Right hindlimb (tissue), 1 donor: ENCODE measurements around the gene FKBP5.
A peak's percentile ranks its signal among the peaks of the same experiment; 100 is the strongest.
"Not testable (repeated sequence)": the region's sequence is repeated elsewhere in the genome, so short reads cannot be mapped to it uniquely, and the experiment has no call there.

Source experiments
- DNase-seq: peaks from one replicate; pipeline ENCODE4 v3.0.0-alpha.2; 2018

Gene FKBP5

DNA sequence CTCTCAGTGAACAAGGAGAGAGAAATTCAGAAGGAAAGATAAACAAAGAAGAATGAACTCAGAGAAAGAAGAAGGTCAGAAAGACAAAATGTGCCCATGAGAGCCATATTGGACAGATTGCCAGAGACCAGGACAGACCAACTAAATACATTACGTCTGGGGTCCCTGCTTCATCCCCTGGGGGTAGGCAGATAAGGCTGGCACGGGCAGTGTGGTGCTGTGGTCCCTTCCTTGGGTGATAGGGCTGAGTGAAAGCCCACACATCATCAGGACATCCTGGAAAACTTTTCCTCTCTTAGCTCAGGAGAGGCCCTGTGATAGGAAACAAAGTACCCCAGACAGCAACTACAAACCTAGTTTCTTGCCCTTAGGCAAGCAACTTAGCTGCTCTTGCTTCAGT lies 34.9 kb upstream of the FKBP5 start:
- no peak for DNase-seq

DNA sequence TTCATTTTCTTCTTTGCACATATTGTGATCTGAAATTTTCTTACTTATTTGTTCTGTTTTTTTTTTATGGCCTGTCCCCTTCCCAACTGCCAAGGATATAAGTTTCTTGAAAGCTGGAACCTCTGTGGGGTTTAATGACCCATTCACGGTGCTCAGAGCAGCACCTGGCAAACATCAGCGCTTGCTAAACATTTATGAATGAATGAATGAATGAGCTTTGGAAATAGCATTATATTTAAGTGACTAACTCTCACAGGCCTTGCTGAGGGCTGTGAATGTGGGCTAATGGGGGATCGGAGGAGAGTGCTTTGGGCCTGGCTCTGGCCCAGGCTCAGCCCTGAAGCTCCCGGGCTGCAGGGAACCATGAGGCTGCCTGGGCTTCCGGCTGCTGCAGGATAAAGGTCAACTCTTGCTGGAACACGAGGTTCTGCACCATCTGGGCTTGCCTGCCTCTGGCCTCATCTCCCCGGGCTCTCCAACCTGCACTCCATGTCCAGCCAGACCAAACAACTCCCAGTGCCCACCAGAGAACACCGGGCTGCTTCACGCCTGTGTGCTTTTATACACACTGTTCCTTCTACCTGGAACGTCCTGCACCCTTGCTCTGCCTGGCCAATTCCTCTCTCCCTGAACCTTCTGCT lies 33.5 kb upstream of the FKBP5 start:
- no peak for DNase-seq

DNA sequence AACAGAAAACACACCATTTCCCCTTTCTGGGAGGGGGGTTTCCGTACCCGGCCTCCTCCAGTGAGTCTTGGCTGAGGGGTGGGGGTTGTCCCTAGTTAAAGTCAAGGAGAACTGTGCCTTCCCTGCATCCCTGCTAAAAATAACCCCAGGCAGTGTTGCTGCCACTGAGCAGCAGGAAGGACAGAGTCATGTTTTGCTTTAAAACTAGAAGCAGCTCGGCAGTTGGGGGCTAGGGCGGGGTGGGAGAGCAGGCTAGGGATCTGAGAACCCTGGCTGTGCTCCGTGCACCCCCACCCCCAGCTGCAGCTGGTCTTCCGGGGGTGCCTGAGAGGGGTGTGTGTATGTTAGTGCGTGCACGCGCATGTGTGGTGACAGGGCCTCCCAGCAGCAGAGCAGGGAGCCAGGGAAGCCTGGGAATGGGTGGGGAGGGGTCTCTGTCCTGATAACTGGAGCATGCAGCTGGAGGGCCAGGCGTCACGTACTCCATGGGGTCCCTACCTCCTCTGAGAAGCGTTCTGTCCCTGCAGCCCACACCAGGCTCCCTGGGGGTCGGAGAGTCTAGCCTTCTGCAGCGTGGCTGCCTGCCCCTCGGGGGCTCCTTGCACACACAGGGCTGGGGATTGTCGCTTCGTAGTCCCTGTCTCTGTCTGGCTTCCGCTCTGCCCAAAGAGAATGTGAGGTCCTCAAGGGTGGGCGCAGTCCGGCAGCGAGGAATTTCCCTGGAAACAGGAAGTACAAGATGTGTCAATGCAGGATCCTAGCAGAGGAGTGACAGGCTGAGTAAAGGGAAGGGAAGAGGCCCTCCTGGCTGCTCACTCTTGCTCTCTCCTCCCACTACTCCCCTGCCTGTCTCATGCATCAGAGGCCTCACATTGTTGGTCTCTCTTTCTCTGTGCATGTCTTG lies 31.4 kb upstream of the FKBP5 start:
- DNase-seq, result peak; percentile 89

DNA sequence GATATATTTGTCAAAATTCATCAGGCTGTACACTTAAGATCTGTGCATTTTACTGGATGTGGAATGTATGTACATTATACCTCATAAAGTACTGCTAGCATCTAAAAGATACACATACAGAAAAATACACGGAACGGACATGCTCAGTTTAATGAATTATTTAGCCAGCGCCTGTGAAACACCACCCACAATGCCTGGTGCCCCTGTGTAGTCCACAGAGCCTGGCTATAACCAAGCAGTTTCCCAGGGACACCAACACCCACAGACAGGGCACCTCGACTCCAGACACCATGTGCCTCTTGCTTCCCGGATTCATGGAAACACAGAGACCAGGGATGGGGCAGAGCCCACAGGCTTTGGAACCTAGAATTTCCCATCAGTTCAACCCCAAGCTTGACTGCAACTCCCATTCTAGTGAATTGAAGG lies 30.7 kb upstream of the FKBP5 start:
- no peak for DNase-seq

DNA sequence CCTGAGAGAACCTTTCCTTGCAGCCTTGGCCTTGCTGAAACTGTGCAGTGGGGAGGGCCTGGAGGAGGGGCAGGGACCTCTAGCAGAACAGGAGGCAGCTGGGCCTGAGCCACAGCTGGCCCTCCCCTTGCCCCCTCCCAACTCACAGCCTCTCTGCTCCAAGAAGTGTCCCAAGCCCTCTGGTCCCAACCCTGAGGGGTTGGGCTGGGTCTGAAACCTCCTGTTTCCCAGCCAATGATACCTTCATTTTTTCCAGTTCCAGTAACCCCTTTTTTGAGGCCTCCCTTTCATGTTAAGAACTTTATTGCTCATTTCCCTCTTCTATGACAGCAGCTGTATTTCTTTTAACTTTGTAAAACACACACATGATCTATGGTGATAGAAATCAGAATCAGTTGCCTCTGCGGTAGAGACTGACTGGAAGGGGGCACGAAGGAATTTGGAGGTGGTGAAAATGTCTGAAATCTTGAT lies 30.2 kb upstream of the FKBP5 start:
- DNase-seq, result peak; percentile 69

DNA sequence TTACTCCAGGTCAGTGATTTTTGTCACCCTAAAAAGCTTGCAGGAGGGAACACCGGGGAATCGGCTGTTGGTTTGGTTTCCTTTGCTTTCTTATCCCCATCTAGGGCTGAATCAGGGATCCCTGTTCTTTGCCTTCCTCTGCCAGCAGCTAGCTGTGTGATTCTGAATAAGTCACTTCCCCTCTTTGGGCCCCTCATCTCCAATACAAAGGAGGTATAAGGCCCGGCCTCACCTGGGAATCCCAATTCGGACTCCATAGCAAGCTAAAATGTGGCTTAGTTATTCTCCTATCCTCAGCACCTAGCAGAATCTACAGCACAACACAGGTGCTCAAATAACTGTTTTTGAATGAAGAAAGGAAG lies 29.6 kb upstream of the FKBP5 start:
- no peak for DNase-seq

DNA sequence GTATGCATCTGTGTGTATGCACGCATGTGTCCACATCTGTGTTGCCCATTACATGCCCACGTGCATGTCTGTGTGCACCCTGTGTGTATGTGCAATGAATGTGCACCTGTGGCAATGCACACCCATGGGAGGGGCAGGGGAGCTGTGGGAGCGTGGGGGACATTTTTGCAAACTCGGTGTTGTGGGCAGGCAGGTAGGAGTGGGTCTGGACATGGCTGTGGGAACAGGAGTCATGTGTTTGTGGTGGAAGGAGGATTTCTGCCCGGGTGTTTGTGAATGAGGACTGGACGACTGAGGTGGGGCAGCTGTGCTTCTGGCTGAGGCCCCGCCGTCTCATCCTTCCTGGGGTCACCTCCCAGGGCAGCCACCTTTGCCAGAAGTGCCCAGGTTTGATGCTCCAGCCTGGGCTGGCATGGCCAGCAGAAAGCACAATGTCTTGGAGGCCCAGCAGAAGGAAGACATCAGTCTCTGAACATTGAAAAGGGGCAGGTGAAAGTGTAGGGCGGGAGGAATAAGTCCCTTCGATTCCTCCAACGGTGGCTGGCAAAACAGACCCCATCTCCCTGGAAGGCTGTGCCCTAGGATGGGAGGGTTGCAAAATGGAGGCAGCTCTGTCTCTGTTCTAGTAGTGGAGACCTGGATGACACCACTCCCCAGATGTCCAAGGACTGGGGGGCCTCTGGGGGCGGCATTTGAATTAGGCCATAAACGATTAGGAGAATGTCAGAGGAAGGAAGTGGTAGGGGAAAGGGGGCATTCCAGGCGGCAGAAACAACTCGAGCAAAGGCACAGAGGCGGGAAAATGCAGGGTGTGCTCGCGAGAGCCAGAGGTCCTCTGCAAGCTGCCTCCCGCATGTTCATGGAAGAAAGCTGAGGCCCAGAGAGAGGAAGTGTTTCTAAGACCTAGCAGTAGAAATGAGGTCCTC lies 29.0 kb upstream of the FKBP5 start:
- no peak for DNase-seq

DNA sequence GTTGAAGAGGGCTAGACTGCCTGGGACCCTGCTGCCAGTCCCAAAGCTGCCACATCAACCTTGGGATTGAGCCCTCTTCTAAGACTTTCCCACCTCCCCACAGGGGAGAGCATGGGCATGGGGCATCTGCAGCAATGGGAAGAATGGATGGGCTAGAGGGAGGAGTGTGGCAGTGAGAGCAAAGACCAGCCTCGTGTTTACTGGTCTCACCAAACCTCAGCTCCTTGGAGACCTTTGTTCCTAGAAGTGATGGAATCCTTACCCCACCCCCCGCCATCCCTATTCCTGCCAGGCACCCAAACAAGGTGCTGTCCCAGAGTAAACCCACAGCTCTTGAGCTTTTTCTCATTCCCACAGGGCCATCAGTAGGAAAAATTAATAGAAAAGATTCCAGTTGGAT lies 28.1 kb upstream of the FKBP5 start:
- DNase-seq, result no peak

DNA sequence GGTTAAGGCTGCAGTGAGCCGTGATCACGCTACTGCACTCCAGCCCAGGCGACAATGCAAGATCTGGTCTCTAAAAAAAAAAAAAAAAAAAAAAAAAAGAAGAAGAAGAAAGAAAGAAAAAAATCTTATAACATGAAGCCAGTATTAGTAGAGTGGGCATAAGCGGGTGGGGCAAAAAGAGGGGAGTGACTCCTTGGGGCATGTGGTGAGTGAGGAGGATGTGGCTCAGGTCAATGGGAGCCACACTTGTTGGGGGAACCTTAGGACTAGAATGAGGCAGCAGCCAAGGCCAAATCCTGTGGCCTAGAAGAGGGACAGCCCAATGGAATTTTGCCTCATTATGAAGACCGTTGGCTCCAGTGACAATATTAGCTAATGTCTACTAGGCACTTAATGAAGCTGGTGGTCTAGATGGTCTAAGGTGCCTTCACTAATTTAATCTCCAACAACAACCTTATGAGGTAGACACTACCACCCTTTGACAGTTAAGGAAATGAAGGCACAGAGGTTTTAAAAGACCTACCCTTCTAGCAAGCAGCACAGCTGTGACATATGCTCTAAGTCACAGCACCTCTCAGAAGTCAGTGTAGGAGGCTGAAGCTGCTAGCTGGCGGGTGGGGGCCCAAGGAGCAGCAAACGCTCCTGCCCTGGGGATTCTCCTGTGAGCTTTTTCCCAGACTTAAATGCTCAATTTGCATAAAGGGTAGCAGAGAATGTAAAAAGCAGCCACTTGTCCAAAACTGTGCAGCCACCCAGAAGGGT lies 24.5 kb upstream of the FKBP5 start:
- DNase-seq, result no peak

DNA sequence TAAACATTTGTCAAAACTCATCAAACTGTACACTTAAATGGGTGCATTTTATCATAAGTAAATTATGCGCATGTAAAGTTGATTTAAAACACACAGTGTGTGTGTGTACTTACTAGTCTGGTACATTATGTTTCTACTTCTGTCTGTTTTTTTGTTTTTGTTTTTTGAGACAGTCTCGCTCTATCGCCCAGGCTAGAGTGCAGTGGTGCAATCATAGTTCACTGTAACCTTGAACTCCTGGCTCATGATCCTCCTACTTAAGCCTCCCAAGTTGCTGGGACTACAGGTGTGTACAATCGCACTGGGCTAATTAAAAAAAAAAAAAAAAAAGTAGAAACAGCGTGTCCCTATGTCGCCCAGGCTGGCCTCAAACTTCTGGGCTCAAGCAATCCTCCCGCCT lies 23.0 kb upstream of the FKBP5 start:
- no peak for DNase-seq

DNA sequence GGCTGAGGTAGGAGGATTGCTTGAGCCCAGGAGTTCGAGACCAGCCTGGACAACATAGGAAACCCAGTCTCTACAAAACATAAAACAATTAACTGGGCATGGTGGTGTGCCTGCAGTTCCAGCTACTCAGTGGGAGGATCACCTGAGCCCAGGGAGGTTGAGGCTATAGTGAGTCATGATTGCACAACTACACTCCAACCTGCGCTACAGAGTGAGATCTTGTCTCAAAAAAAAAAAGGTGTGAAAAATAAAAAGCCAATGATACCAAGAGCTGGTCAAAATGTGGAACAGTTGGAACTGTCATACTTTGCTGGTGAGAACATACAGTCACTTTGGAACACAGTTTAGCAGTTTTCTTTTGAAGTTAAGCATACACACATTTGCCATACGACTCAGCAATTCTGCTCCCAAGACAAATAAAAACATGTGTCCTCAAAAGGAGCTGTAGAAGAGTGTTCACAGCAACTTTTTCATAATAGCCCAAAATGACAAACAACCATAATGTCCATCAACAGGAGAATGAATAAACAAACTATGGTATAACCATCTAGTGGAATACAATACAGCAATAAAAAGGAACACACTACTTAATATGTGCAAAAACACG lies 21.6 kb upstream of the FKBP5 start:
- DNase-seq, result no peak

DNA sequence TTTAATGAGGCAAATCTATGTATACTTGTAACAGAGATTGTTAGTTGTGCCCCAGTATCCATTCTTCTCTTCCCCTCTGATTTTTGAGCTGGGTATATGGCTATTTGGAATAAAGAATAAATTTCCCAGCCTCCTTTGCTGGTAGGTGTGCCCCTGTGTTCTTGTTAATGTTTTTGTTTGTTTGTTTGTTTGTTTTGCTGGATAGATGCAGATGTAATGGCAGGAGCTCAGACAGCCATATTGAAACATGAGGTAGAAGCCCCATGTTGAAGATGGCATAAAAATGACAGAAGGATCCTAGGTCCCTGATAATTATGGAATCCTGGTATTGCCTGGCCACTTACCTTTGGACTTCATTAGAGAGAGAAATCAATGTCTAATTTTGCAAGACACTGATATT lies 19.9 kb upstream of the FKBP5 start:
- DNase-seq, result no peak

DNA sequence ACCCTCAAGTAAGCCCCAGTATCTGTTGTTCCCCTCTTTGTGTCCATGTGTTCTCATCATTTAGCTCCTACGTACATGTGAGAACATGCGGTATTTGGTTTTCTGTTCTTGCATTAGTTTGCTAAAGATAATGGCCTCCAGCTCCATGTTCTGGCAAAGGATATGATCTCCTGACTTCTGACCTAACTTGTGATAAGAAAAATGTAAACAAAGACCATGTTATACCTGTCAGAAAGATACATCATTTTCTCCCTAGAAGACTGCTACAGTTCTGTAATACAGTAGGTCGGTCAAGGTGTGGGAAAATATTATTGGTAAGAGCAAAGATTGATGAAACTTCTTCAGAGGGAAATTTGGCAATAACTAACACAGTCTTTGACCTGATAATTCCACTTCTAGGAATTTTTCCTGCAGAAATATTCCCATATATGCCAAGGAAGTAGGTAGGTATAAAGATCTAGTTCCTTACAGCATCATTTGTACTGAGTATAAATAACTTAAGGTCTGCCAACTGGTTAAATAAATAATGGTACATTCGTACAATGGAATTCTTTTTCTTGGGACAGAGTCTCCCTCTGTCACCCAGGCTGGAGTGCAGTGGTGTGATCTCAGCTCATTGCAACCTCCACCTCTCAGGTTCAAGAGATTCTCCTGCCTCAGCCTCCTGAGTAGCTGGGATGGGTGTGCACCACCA lies 19.1 kb upstream of the FKBP5 start:
- no peak for DNase-seq

DNA sequence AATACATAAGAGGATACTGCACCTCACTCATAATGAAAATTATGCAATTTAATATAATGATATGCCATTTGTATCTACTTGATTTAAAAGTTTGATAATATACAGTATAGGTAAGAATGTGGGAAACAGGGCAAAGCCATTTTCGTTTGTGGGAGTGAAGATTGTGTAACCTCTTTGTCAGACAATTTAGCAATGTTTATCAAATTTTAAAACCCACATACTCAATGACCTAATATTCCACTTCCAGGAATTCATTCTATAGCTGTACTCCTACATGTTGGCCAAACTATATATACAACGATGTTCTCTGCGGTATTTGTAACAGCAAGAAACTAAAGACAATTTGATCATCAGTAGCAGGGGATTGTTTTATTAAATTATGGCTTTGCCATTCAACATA lies 17.8 kb upstream of the FKBP5 start:
- no peak for DNase-seq

DNA sequence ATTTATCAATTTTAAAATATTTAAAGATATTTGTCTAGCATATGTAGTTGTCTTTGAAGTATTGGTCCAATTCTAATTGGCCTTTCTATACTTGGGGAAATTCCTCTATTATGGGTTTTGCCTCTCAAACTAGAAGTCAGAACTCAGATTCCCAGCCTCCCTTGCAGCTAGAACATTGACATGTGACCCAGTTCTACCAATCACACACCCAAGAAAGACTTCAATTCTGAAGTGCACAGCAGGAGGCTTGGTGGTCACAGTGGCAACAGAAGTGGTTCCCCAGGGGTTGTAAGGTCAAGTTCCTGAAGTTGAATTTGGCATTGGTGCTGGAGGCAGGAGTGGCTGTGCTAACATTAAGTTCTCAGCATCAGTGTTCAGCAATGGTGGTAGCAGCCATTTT lies 14.8 kb upstream of the FKBP5 start:
- DNase-seq, result no peak

DNA sequence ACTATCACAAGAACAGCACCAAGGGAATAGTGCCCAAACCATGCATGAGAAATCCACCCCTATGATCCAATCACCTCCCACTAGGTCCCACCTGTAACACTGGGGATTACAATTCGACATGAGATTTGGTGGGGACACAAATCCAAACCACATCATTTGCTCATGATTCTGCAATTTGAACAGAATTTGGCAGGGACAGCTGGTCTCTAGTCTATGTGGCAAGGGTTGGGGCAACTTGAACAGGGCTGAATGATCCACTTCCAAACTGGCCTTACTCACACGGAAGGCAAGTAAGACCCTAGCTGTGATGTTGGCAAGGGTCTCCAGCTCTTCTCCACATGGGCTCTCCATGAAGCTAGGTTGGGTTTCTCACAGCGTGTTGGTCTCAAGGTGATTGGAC lies 10.1 kb upstream of the FKBP5 start:
- DNase-seq, result no peak

DNA sequence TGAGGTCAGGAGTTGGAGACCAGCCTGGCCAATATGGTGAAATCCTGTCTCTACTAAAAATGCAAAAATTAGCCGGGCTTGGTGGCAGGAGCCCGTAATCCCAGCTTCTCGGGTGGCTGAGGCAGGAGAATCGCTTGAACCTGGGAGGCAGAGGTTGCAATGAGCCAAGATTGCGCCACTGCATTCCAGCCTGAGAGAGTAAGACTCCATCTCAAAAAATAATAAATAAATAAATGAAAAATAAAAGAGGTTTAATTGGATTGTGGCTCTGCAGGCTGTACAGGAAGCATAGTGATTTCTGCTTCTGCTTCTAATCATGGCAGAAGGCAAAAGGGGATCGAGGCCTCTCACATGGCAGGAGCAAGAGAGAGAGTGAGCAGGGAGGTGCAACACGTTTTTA lies 9.7 kb upstream of the FKBP5 start:
- DNase-seq, result not testable (repeated sequence)

DNA sequence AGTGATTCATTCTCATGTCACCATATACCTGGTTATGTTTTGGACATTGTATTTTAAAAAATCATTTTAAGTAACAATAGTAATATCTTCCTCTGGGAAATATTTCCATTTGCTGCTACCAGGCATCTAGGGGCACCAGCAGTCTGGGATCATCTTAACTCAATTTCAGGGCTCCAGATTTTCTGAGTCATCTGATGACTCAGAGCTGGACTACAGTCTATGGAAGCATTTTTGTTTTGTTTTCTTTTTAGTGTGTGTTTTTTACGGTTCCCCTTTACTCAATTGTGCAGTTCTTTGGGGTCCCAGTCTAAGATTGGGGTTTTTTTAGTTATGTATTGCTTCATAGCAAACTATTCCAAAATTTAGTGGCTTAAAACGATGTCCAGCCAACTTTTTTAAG lies 5.7 kb upstream of the FKBP5 start:
- DNase-seq, result no peak

DNA sequence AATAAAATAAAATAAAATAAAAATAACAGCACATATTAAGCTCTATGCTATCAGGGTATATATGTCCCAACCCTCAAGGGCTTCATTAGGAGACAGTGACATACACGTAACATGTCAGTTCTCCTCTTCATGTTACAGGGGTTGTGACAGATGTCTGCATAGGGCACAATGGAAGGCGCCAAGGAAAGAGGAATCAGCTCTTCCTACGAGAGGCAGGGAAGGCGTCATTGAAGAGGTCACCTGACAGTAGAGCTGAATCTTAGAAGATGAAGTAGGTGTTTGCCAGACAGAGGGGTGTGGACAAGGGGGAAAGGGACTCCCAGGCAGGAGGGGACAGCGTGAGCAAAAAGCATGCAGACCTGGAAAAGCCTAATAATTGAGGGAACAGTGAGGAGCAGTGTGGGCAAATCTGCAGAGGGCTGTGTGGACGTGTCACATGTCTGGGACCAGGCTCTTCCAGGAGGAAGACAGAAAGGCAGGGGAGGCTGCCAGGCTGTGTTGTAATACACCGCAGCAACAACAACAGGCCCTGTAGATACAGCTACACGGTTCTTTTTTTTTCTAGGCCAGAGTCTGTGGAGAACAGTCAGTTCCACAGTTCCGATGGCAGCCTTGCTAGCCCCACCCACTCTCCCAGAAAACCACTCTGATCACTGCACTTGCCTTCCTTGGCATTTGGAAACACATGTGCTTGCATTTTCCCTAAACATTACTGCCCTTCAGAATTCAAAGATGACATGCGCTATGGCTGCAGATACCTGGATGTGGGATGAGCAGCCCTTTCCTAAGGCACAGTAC lies 2.5 kb upstream of the FKBP5 start:
- peak; percentile 32 for DNase-seq

DNA sequence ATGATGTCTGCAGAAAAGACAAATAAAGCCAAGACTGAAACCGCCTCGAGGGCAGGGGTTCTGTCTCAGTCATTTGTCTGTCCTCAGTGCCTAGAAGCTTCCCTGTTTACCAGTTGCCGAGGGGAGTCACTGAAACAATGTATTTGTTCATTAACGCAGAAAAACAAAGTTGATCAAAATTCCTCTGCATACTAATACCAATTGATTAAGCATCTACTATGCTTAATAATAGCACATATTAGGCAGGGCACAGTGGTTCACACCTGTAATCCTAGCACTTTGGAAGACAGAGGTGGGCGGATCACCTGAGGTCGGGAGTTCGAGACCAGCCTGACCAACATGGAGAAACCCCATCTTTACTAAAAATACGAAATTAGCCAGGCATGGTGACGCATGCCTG lies 1.8 kb upstream of the FKBP5 start:
- DNase-seq, result no peak

DNA sequence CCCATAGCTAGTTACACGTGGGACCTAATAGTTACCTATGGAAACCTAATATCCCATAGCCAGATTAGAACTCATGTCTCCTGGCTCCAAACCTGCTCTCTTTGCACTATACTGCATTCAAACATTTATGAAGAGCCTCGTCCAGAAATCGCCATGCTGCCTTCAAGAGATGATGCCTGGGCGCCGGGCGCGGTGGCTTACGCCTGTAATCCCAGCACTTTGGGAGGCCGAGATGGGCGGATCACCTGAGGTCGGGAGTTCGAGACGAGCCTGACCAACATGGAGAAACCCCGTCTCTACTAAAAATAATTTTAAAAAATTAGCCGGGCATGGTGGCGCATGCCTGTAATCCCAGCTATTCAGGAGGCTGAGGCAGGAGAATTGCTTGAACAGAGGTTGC lies 1.3 kb upstream of the FKBP5 start:
- DNase-seq, result not testable (repeated sequence)
